Activated B cell treated with CpG ODN at 0.5 μM for 24 hours (primary cell): ENCODE results near the gene ZBTB37. TPM values are rescaled to one million over a fixed set of nuclear protein-coding genes. Genes with fewer than 3 reads are reported as not detected.

ENCODE experiments used
- ATAC-seq: fragments of 200-7000 bp; cut with Tn5 transposase; one replicate; pipeline ENCODE4 v1.10.0; 2021; ENCODE audit warnings: low read depth, mild to moderate bottlenecking, moderate library complexity
- CTCF ChIA-PET: fragments of 350-600 bp; sonication (Branson Sonifier 250); formaldehyde crosslinking; loops from one replicate; lab custom pipeline; 2021; ENCODE audit warnings: antibody characterized with exemption; lab: Charles Lee
- POLR2A ChIA-PET: fragments of 350-600 bp; sonication (Branson Sonifier 250); formaldehyde crosslinking; loops from one replicate; lab custom pipeline; 2021; ENCODE audit warnings: antibody characterized with exemption; lab: Charles Lee
- DNase-seq: peaks from one replicate; pipeline ENCODE4 v3.0.0; 2022
- H3K27ac Mint-ChIP-seq: one replicate; pipeline ENCODE4 v1.8.0; 2020; ENCODE audit warnings: mixed read lengths
- H3K27me3 Mint-ChIP-seq: one replicate; pipeline ENCODE4 v1.8.0; 2021; ENCODE audit warnings: mixed read lengths
- H3K36me3 Mint-ChIP-seq: one replicate; pipeline ENCODE4 v1.8.0; 2021; ENCODE audit warnings: low read depth, mixed read lengths
- H3K4me1 Mint-ChIP-seq: one replicate; pipeline ENCODE4 v1.8.0; 2021; ENCODE audit warnings: mixed read lengths
- H3K4me3 Mint-ChIP-seq: one replicate; pipeline ENCODE4 v1.8.0; 2020; ENCODE audit warnings: mild to moderate bottlenecking, mixed read lengths
- H3K9me3 Mint-ChIP-seq: one replicate; pipeline ENCODE4 v1.8.0; 2020; ENCODE audit warnings: mixed read lengths
- intact Hi-C: fragments of 100-400 bp; cut with micrococcal nuclease; formaldehyde crosslinking; loops from one replicate; pipeline ENCODE4 v1.15.1; 2024
- total RNA-seq: library from RNA; stranded (reverse); gene quantifications from 2 replicates; pipeline ENCODE4 v1.2.3, GENCODE V29; 2022
- TF ChIP-seq, protein P1 (sequence below): fragments of 200-600 bp; IDR thresholded peaks from one replicate; pipeline ENCODE4 v1.8.0; 2022; ENCODE audit warnings: antibody characterized with exemption, mild to moderate bottlenecking

The ZBTB37 gene
- total RNA-seq, 1 donor from 2014 or later, result 24.6 TPM

- TF ChIP-seq, protein P1, sequence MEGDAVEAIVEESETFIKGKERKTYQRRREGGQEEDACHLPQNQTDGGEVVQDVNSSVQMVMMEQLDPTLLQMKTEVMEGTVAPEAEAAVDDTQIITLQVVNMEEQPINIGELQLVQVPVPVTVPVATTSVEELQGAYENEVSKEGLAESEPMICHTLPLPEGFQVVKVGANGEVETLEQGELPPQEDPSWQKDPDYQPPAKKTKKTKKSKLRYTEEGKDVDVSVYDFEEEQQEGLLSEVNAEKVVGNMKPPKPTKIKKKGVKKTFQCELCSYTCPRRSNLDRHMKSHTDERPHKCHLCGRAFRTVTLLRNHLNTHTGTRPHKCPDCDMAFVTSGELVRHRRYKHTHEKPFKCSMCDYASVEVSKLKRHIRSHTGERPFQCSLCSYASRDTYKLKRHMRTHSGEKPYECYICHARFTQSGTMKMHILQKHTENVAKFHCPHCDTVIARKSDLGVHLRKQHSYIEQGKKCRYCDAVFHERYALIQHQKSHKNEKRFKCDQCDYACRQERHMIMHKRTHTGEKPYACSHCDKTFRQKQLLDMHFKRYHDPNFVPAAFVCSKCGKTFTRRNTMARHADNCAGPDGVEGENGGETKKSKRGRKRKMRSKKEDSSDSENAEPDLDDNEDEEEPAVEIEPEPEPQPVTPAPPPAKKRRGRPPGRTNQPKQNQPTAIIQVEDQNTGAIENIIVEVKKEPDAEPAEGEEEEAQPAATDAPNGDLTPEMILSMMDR, result no peak
- intact Hi-C loops, result loop anchor here (1.0 to 10.0 kb wide), 13 partner anchors 44 to 1292 kb away; partner anchors contain the start of genes CACYBP, KLHL20, PRDX6 and RABGAP1L
- Mint-ChIP-seq H3K27me3 (no peaks in the 10 kb centered on the region), H3K4me3 (peak within 1 kb of the TSS; percentile 95), H3K9me3 (no peaks in the 10 kb centered on the region), H3K4me1 (peaks cover 28% of the 10 kb centered on the region), H3K36me3 (peaks cover 25% of the 10 kb centered on the region), H3K27ac (peak within 1 kb of the TSS; percentile 97)
- peak; percentile 89 for ATAC-seq
- ChIA-PET POLR2A (interaction anchor here (0.6 to 3.6 kb wide), 17 partner anchors 37 to 1292 kb away, joined by 3 to 49 read pairs (median 5); partner anchors contain the start of genes GAS5, KLHL20, PRDX6 and RC3H1), CTCF (interaction anchor here (0.6 to 3.1 kb wide), 10 partner anchors 26 to 1083 kb away, joined by 3 to 32 read pairs (median 6); no protein-coding TSS in a partner anchor)
- peak; percentile 80 for DNase-seq
These were observed 43.7 kb upstream of the ZBTB37 start, which contains the start of the genes CENPL and DARS2 for GRCh38 chr1:173824315-173825081. Gene CENPL (minus strand): TSS chr1:173824883. CDS start chr1:173811299, 13,584 bp downstream. Gene DARS2 (plus strand): TSS chr1:173824673. CDS start chr1:173825230, 557 bp downstream.

GRCh38 chr1:173827611-173828010, 40.6 kb upstream of the ZBTB37 start:
- POLR2A ChIA-PET, result interaction anchor here (0.6 kb wide), 1 partner anchor 27 kb away, joined by 3 read pairs; no protein-coding TSS in a partner anchor
- intact Hi-C loops, result loop anchor here (10.0 kb wide), 1 partner anchor 917 kb away; no protein-coding TSS in a partner anchor
- CTCF ChIA-PET, result interaction anchor here (0.7 to 1.8 kb wide), 4 partner anchors 9 to 1049 kb away, joined by 3 to 6 read pairs (median 4); no protein-coding TSS in a partner anchor
- H3K27ac Mint-ChIP-seq, result no peak overlapping the region
- no peak for ATAC-seq
- no peaks in the 10 kb centered on the region for H3K9me3 Mint-ChIP-seq
- peaks cover 28% of the 10 kb centered on the region for H3K4me1 Mint-ChIP-seq
- H3K27me3 Mint-ChIP-seq, result no peaks in the 10 kb centered on the region
- no peak for DNase-seq
- H3K4me3 Mint-ChIP-seq, result no peak overlapping the region
- TF ChIP-seq, protein P1, result no peak
- H3K36me3 Mint-ChIP-seq, result peaks cover 43% of the 10 kb centered on the region

DNA sequence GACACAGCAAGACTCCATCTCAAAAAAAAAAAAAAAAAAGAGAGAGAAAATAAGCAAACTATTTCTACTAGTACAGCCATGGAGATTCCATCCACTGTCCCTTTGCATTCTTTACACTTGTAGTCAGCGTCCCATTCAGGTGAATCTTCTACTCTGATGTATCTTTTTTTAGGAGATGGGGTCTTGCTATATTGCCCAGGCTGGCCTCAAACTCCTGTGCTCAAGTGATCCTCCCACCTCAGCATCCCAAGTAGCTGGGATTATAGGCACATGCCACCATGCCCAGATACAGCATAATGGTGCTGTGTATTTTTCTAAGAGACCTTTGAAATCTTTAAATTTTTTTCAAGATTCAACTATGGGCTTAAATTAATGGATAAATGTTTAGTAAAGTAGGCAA, 35.4 kb upstream of the ZBTB37 start:
- POLR2A ChIA-PET, result no interaction called here
- TF ChIP-seq, protein P1, result no peak
- H3K4me1 Mint-ChIP-seq, result peaks cover 3% of the 10 kb centered on the region
- DNase-seq (no peak), ATAC-seq (no peak)
- H3K4me3 Mint-ChIP-seq, result no peak overlapping the region
- CTCF ChIA-PET, result no interaction called here
- peaks cover 54% of the 10 kb centered on the region for H3K36me3 Mint-ChIP-seq
- no peak overlapping the region for H3K27ac Mint-ChIP-seq
- no peaks in the 10 kb centered on the region for H3K27me3 Mint-ChIP-seq
- intact Hi-C loops, result no loop called here
- no peaks in the 10 kb centered on the region for H3K9me3 Mint-ChIP-seq

- CTCF ChIA-PET, result interaction anchor here (1.8 kb wide), 1 partner anchor 422 kb away, joined by 5 read pairs; no protein-coding TSS in a partner anchor
- ATAC-seq (no peak), DNase-seq (no peak)
- POLR2A ChIA-PET, result interaction anchor here (0.7 to 1.2 kb wide), 2 partner anchors 8 to 1416 kb away, joined by 3 read pairs; no protein-coding TSS in a partner anchor
- intact Hi-C loops, result no loop called here
- Mint-ChIP-seq H3K4me3 (no peak overlapping the region), H3K4me1 (no peaks in the 10 kb centered on the region), H3K27ac (no peak overlapping the region), H3K36me3 (peaks cover 63% of the 10 kb centered on the region), H3K9me3 (no peaks in the 10 kb centered on the region), H3K27me3 (no peaks in the 10 kb centered on the region)
- TF ChIP-seq, protein P1, result no peak
These were observed 16.1 kb upstream of the ZBTB37 start for GRCh38 chr1:173852105-173852504.

- no peak overlapping the region for H3K4me3 Mint-ChIP-seq
- ChIA-PET CTCF (no interaction called here), POLR2A (interaction anchor here (0.7 to 0.8 kb wide), 2 partner anchors 19 to 1415 kb away, joined by 3 read pairs; no protein-coding TSS in a partner anchor)
- no peak overlapping the region for H3K27ac Mint-ChIP-seq
- intact Hi-C loops, result no loop called here
- H3K27me3 Mint-ChIP-seq, result no peaks in the 10 kb centered on the region
- peaks cover 67% of the 10 kb centered on the region for H3K36me3 Mint-ChIP-seq
- H3K9me3 Mint-ChIP-seq, result no peaks in the 10 kb centered on the region
- DNase-seq (no peak), ATAC-seq (no peak)
- TF ChIP-seq, protein P1, result no peak
- no peaks in the 10 kb centered on the region for H3K4me1 Mint-ChIP-seq
These were observed 15.1 kb upstream of the ZBTB37 start for GRCh38 chr1:173853074-173853473.
